Neuron (in vitro differentiated cells): ENCODE data around the gene APC2.
A peak's percentile ranks its signal among the peaks of the same experiment; 100 is the strongest.

ENCODE experiments used
- H2AFZ ChIP-seq: one replicate; pipeline ENCODE4 v1.6.1; 2013; ENCODE audit warnings: low read depth, mild to moderate bottlenecking, inconsistent platforms, low read length, moderate library complexity
- H3K27me3 ChIP-seq: one replicate; pipeline ENCODE4 v1.6.1; 2013; ENCODE audit warnings: low read length; ENCODE audit not compliant: insufficient read depth
- H3K36me3 ChIP-seq: one replicate; pipeline ENCODE4 v1.6.1; 2013; ENCODE audit warnings: low read length; ENCODE audit not compliant: insufficient read depth
- H3K4me1 ChIP-seq: one replicate; pipeline ENCODE4 v1.6.1; 2013; ENCODE audit warnings: low read length; ENCODE audit not compliant: insufficient read depth
- H3K4me3 ChIP-seq: 2 replicates; pipeline ENCODE4 v1.5.1; 2013; ENCODE audit warnings: mild to moderate bottlenecking, low read length, moderate library complexity
- H3K9me3 ChIP-seq: one replicate; pipeline ENCODE4 v1.6.1; 2013; ENCODE audit warnings: low read length

APC2 gene

DNA sequence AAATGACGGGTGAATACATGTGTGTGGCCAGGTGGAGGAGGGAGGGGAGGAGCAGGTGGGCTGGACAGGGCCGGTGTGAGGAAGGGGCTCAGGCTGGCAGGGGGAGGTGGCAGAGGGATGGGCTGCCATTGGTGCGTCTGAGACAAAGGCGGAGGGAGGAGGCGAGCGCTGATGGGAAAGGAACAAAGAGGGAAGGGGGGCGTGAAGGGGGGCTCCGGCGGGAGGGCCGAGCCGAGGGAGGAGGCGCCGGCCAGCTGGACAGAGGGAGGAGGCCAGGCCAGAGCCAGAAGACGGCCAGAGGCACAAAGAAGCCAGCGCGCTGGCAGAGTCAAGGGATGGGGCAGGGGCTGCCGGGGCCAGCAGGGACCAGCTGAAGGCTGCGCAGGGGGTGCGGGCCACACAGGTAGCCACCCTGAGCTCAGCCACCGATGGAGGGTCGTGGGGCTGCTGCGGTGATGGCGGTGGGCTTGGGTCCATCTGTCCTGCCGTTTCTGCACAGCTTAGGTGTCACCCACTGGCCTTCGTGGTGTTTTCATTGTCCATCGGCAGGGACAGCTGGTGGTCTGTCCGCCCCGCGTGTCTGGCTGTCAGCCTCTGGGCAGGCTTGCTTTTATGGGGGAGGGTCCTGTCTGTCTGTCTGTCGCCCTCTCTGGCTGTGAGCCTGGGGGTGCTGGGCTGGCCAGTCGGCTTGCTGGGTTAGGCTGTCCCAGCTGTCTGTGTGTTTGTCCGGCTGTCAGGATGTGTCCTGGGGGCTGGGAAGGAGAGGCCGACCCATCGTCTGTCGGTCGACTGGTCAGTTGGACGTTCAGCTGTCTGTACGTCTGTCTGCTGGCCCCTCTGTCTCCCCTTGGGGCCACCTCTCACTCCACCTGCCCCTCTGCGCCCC lies 2.2 kb downstream of the APC2 start:
- no peak overlapping the region for H2AFZ ChIP-seq
- peak overlapping the region; percentile 73 for H3K4me3 ChIP-seq
- H3K4me1 ChIP-seq, result peaks cover 47% of the 10 kb centered on the region
- peaks cover 41% of the 10 kb centered on the region for H3K36me3 ChIP-seq
- no peaks in the 10 kb centered on the region for H3K27me3 ChIP-seq
- no peaks in the 10 kb centered on the region for H3K9me3 ChIP-seq

DNA sequence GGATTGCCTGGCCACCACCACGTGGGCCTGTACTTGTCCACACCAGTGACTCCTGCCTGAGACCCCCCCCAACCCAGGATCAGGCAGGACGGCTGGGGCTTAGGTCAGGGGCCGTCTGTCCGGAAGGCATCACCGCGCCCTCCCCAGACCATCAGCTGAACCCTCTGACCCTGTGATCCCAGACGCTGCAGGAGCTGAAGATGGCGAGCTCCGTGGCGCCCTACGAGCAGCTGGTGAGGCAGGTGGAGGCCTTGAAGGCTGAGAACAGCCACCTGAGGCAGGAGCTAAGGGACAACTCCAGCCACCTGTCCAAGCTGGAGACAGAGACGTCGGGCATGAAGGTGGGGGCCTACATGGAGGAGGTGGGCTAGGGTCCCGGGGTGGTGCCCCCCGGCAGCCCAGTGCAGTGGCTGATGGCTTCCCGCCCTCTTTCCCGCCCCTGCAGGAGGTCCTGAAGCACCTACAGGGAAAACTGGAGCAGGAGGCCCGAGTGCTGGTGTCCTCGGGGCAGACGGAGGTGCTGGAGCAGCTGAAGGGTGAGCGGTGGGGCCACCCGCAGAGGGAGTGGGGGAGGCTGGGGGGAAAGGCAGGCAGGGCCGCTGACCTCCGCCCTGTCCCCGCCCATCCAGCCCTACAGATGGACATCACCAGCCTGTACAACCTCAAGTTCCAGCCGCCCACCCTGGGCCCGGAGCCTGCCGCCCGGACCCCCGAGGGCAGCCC lies 3.0 kb downstream of the APC2 start:
- Histone ChIP-seq H3K4me1 (peaks cover 41% of the 10 kb centered on the region), H3K36me3 (peaks cover 49% of the 10 kb centered on the region), H3K9me3 (no peaks in the 10 kb centered on the region), H2AFZ (no peak overlapping the region), H3K27me3 (no peaks in the 10 kb centered on the region), H3K4me3 (peak overlapping the region; percentile 59)

DNA sequence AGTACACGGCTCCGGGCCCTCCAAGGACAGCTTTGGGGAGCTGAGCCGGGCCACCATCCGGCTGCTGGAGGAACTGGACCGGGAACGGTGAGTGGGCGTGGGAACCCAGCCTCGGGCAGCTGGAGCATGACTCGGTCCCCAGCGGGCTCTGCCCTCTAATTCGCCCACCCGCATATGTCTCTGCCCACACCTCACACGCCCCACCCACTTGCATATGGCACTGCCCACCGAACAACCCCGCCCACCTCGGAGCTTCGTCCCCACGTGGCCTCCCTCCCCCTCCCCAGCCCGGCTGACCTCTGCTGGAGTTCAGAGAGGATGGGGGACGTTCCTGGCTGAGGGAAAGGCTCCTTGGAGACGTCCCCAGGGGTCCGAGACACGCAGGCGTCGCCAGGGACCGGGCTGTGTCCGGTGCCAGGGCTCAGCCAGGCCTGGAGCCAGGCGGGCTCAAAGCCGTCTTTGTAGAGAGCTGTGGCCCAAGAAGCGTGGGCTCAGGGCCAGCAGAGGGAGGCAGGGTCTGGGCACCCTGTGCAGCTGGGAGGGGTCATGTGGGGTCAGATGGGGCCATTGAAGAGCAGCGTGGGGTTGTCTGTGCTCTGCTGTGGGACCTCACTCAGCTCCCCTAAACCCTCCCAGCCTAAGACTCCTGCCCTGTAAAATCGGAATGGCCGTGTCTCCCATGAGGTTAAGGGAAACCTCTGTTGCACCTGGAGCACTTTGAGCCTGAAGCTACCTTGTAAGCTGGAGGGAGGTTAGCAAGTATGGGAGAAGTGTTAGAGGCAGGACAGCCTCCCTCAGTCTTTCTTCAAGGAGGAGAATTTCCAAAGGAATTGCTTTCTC lies 3.8 kb downstream of the APC2 start:
- no peak overlapping the region for H3K4me3 ChIP-seq

DNA sequence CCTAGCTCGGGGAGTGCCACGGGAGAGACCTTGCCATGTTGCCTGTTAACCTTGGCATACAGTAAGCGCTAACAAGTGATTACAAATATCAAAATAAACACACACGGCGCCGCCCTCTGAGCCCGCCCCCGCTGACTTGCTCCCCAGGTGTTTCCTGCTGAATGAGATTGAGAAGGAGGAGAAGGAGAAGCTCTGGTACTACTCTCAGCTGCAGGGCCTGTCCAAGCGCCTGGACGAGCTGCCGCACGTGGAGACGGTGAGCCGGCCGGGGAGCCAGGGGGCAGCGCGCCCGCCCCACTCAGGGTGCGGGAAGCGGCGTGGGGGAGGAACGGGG lies 5.0 kb downstream of the APC2 start:
- H2AFZ ChIP-seq, result no peak overlapping the region
- peaks cover 30% of the 10 kb centered on the region for H3K4me1 ChIP-seq
- H3K27me3 ChIP-seq, result no peaks in the 10 kb centered on the region
- peaks cover 67% of the 10 kb centered on the region for H3K36me3 ChIP-seq
- no peaks in the 10 kb centered on the region for H3K9me3 ChIP-seq
- H3K4me3 ChIP-seq, result no peak overlapping the region

More for the DNA sequence above, 3.8 kb downstream of the APC2 start:
- peaks cover 56% of the 10 kb centered on the region for H3K36me3 ChIP-seq
- peaks cover 40% of the 10 kb centered on the region for H3K4me1 ChIP-seq
- no peaks in the 10 kb centered on the region for H3K27me3 ChIP-seq
- H3K9me3 ChIP-seq, result no peaks in the 10 kb centered on the region
- no peak overlapping the region for H2AFZ ChIP-seq

DNA sequence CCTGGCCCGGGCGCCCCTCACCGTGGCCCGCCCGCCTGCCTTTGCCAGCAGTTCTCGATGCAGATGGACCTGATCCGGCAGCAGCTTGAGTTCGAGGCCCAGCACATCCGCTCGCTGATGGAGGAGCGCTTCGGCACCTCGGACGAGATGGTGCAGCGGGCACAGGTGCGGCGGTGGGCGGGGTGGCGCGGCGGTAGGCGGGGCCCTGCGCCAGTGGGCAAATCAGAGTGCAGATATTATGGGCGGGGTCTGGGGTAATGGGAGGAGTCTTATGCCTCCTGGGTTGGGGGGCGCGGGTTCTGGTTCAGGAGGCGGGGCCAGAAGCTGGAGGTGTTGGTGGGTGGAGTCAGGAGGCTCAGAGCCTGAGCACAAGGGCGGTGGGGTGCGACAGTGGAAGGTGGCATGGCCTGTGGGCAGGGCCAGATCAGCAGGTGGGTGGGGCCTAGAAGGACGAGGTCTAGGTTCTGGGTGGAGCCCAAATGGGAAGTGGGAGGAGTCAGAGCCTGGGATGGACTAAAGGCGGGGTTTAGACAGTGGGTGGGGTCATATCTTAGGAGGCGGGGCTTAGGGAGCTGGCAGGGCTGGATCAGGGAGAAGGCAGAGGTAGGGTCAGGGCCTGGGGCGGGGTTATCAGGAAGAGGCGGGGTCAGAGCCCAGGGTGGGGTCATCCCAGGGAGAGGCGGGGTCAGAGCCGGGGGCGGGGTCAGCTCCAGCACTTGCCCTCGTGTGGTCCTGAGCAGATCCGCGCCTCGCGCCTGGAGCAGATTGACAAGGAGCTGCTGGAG lies 5.6 kb downstream of the APC2 start:
- no peak overlapping the region for H3K4me3 ChIP-seq
- peaks cover 27% of the 10 kb centered on the region for H3K4me1 ChIP-seq
- peaks cover 73% of the 10 kb centered on the region for H3K36me3 ChIP-seq
- no peaks in the 10 kb centered on the region for H3K27me3 ChIP-seq
- no peak overlapping the region for H2AFZ ChIP-seq
- H3K9me3 ChIP-seq, result no peaks in the 10 kb centered on the region

DNA sequence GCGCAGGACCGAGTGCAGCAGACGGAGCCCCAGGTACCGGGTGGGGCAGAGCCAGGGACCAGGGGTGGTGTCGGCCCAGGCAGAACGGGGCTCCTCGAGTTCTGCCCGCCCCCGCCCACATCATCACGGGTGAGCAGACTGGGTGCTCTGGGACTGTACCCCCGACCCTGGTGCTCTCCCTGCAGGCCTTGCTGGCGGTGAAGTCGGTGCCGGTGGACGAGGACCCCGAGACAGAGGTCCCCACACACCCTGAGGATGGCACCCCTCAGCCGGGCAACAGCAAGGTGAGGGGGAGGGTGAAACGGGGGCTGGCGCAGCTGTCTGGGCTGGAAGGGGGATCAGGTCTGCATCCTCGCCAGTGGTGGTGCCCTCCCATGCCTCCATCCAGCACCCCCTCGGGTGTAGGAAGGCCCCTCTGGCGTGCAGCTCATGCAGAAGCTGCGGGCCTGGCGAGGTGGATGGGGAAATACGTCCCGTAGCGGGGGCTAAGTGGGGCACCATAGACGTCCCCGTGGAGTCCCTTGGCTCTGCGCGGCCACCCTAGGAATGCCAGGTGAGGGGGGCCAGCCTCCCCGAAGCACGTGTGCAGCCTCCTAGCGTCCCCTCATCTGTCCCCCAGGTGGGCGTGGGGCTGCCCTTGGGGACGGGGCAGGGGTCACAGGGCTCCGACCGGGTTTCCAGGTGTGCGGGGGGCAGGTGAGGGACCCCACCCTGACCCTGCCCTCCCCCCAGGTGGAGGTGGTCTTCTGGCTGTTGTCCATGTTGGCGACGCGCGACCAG lies 6.4 kb downstream of the APC2 start:
- H3K27me3 ChIP-seq, result no peaks in the 10 kb centered on the region
- H3K4me3 ChIP-seq, result no peak overlapping the region
- no peaks in the 10 kb centered on the region for H3K9me3 ChIP-seq
- no peak overlapping the region for H2AFZ ChIP-seq
- peaks cover 81% of the 10 kb centered on the region for H3K36me3 ChIP-seq
- peaks cover 19% of the 10 kb centered on the region for H3K4me1 ChIP-seq

DNA sequence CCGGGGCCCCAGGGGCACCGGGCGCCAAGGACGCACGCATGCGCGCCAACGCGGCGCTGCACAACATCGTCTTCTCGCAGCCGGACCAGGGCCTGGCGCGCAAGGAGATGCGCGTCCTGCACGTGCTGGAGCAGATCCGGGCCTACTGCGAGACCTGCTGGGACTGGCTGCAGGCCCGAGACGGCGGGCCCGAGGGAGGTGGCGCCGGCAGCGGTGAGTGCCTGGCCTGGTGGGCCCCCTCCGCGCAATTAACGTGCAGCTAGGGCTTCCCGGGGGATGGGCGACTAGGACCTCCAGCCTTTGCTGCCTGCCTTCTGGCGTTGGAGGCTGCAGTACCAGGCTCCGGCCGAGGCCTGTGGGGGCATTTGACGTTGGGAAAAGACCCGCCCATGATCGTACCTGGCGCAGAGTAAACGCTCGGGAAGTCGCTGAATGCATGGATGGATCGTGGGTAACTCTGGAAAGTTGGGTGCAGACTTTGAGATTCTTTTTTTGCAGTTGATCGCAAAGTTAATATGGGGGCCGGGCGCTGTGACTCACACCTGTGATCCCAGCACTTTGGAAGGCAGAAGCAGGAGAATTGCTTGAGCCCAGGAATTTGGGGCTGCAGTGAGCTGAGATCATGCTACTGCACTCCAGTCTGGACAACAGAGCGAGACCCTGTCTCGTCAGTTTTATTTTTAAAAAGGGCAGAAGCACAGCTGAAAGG lies 7.3 kb downstream of the APC2 start:
- peaks cover 14% of the 10 kb centered on the region for H3K4me1 ChIP-seq
- H2AFZ ChIP-seq, result no peak overlapping the region
- H3K9me3 ChIP-seq, result no peaks in the 10 kb centered on the region
- H3K36me3 ChIP-seq, result peaks cover 86% of the 10 kb centered on the region
- no peak overlapping the region for H3K4me3 ChIP-seq
- H3K27me3 ChIP-seq, result no peaks in the 10 kb centered on the region

DNA sequence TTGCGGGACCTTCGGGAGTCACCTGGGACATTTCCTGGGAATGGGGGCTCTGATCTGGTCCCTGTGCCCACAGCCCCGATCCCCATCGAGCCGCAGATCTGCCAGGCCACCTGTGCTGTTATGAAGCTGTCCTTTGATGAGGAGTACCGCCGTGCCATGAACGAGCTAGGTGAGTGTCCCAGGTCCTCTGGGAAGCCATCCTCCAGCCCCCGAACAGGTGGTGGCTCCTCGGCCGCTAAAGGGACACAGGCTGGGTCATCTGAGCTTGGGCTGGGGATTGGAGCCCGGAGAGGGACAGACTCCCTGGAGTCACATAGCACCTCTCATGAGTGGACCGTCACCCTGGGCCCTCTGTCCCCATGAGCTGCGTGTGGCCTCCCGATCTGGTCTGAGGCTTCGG lies 8.0 kb downstream of the APC2 start:
- peaks cover 7% of the 10 kb centered on the region for H3K4me1 ChIP-seq
- no peaks in the 10 kb centered on the region for H3K27me3 ChIP-seq
- H3K36me3 ChIP-seq, result peaks cover 84% of the 10 kb centered on the region

DNA sequence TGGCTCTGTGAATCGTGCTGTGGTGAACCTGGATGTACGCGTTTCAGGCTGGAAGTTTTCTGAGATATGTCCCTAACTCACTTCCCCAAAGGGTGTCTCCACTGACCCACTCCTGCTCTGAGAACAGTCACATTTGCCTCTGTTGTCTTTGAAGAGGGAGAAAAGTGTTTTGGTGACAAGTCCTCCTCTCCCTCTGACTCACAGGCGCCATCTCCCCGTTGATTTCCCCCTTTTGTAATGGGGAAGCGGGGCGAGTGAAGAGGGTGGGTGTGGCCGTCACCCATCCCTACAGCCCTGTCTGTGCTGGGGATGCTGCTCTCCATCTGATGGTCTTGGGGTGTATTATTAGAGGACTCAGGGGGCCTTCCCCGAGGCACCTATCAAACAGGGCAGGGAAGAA lies 9.6 kb downstream of the APC2 start:
- no peaks in the 10 kb centered on the region for H3K9me3 ChIP-seq
- no peaks in the 10 kb centered on the region for H3K27me3 ChIP-seq
- no peak overlapping the region for H3K4me3 ChIP-seq
- no peaks in the 10 kb centered on the region for H3K4me1 ChIP-seq
- peaks cover 77% of the 10 kb centered on the region for H3K36me3 ChIP-seq
- H2AFZ ChIP-seq, result no peak overlapping the region

More for the DNA sequence above, 8.0 kb downstream of the APC2 start:
- no peaks in the 10 kb centered on the region for H3K9me3 ChIP-seq
- H2AFZ ChIP-seq, result no peak overlapping the region
- H3K4me3 ChIP-seq, result no peak overlapping the region

DNA sequence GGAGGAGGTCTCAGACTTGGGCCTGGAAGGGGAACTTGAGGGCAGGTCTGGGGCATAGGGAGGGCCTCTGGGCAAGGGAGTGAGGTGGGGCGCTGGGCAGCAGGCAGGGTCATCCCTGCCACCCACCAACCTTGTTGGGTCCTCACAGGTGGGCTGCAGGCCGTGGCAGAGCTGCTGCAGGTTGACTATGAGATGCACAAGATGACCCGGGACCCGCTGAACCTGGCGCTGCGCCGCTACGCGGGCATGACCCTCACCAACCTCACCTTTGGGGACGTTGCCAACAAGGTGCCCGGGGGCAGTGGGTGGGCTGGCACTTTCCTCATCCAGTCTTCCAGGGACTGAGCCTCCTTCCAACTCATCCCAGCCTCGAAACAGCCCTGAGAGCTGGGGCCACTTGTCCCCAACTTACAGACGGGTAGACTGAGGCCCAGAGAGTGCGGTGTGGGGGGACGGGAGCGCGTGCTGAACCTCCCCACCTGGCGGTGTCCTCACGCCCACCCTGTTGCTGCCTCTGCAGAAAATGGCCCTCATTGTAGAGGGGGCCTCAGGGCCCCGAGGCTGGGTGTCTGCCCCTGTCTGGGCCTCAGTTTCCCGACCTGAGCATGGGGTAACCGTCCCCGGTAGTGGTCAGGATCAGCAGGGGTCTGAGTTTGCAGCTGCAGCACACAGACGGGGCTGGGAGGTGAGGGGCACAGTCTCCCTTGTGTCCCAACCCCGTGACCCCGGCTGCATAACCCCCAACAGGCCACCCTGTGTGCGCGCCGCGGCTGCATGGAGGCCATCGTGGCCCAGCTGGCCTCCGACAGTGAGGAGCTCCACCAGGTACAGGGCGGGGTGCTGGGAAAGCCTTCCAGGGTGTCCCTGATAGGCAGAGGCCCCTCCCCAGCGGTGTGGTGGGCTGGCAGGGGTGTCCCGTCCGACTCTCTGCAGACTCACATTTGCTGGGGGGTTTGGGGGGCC lies 10.4 kb downstream of the APC2 start:
- Histone ChIP-seq H3K9me3 (no peaks in the 10 kb centered on the region), H3K4me3 (no peak overlapping the region), H3K27me3 (no peaks in the 10 kb centered on the region), H3K4me1 (no peaks in the 10 kb centered on the region), H3K36me3 (peaks cover 77% of the 10 kb centered on the region), H2AFZ (no peak overlapping the region)

DNA sequence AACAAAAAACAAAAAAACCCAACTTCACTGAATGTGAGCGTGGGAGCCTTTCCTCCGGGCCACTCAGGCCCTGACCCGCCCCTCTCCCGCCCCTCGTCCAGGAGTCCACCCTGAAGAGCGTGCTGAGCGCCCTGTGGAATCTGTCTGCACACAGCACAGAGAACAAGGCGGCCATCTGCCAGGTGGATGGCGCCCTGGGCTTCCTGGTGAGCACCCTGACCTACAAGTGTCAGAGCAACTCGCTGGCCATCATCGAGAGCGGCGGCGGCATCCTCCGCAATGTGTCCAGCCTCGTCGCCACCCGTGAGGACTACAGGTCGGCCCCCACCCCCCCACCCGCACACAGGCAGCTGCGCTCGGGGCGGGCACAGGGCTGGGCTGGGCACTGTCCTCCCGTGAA lies 11.9 kb downstream of the APC2 start:
- peaks cover 75% of the 10 kb centered on the region for H3K36me3 ChIP-seq
- H3K4me3 ChIP-seq, result no peak overlapping the region
- no peaks in the 10 kb centered on the region for H3K9me3 ChIP-seq
- no peak overlapping the region for H2AFZ ChIP-seq
- H3K27me3 ChIP-seq, result no peaks in the 10 kb centered on the region
- no peaks in the 10 kb centered on the region for H3K4me1 ChIP-seq
